Panc1 (cell line): ENCODE measurements around the gene GDF10. TPM values are rescaled to one million over a fixed set of nuclear protein-coding genes. Genes with fewer than 3 reads are reported as not detected.

Experiments
- ATAC-seq: fragments of 200-7000 bp; cut with Tn5 transposase; 2 replicates; pipeline ENCODE4 v1.9.1; 2020; ENCODE audit warnings: mild to moderate bottlenecking, moderate library complexity
- BruUV-seq: library from RNA; stranded (reverse); fragments of 400-500 nt; replicated peaks from 2 replicates; lab custom pipeline; 2021; lab: Mats Ljungman, UMichigan
- CTCF ChIA-PET: fragments of 300-600 bp; sonication (Branson Sonifier 250); formaldehyde crosslinking; loops from one replicate; lab custom pipeline; 2022; ENCODE audit warnings: antibody characterized with exemption; lab: Charles Lee
- POLR2A ChIA-PET: fragments of 300-600 bp; sonication (Branson Sonifier 250); formaldehyde crosslinking; loops from one replicate; lab custom pipeline; 2022; ENCODE audit warnings: antibody characterized with exemption; lab: Charles Lee
- DNase-seq: peaks from one replicate; pipeline ENCODE4 v3.0.0-alpha.2; 2010; ENCODE audit warnings: low read depth, low spot score
- H3K27ac ChIP-seq: 2 replicates; pipeline ENCODE4 v1.5.1; 2011; ENCODE audit warnings: mild to moderate bottlenecking, low read length, inconsistent platforms
- H3K27me3 ChIP-seq: fragments of 200-500 bp; sonication (Bioruptor generic); 2 replicates; pipeline ENCODE4 v1.6.0; 2014; ENCODE audit warnings: low read length, inconsistent platforms; ENCODE audit not compliant: control insufficient read depth, insufficient read depth
- H3K36me3 ChIP-seq: fragments of 200-500 bp; sonication (Bioruptor generic); 2 replicates; pipeline ENCODE4 v1.5.1; 2014; ENCODE audit warnings: inconsistent platforms, mild to moderate bottlenecking, low read length, moderate library complexity; ENCODE audit not compliant: control insufficient read depth, insufficient read depth
- H3K4me1 ChIP-seq: 2 replicates; pipeline ENCODE4 v1.5.1; 2011; ENCODE audit warnings: inconsistent platforms, mild to moderate bottlenecking, low read length, moderate library complexity; ENCODE audit not compliant: control insufficient read depth, insufficient read depth
- H3K4me3 ChIP-seq, 2 experiments: 2 replicates each; pipeline ENCODE4 v1.5.1; 2011 to 2012; ENCODE audit warnings: low read depth in 2 of 2, low read length in 2 of 2, mild to moderate bottlenecking in 2 of 2, inconsistent platforms in 1 of 2, moderate library complexity in 1 of 2
- H3K9me3 ChIP-seq: fragments of 200-500 bp; sonication (Bioruptor generic); 2 replicates; pipeline ENCODE4 v1.5.1; 2014; ENCODE audit warnings: low read depth, mild to moderate bottlenecking, inconsistent platforms, low read length, moderate library complexity; ENCODE audit not compliant: control insufficient read depth, insufficient read depth
- POLR2AphosphoS5 ChIP-seq: IDR thresholded peaks from 2 replicates; pipeline ENCODE4 v1.6.1; 2012; ENCODE audit warnings: mild to moderate bottlenecking, low read depth, low read length, moderate library complexity
- SIN3A ChIP-seq: IDR thresholded peaks from 2 replicates; pipeline ENCODE4 v1.6.1; 2012; ENCODE audit warnings: low read depth, mild to moderate bottlenecking, low read length, moderate library complexity, borderline replicate concordance; ENCODE audit not compliant: insufficient read depth
- TCF7L2 ChIP-seq: IDR thresholded peaks from 2 replicates; pipeline ENCODE4 v1.6.1; 2011; ENCODE audit warnings: mild to moderate bottlenecking, low read depth, low read length, inconsistent platforms
- in situ Hi-C: cut with HindIII; loops from 2 replicates; pipeline ENCODE4 v1.10.0; 2016; ENCODE audit warnings: low sequenced_read_pairs, low pct_unique_long_range_greater_than_20kb
- intact Hi-C: fragments of 100-400 bp; cut with micrococcal nuclease; formaldehyde crosslinking; loops from one replicate; pipeline ENCODE4 v1.10.0; 2022; ENCODE audit not compliant: unreplicated experiment
- total RNA-seq: library from RNA; stranded (reverse); gene quantifications from one replicate; pipeline ENCODE4 v1.2.1, GENCODE V29; 2021; ENCODE audit not compliant: unreplicated experiment
- TF ChIP-seq, protein P1 (sequence below), 2 experiments: IDR thresholded peaks; 2 replicates each; pipeline ENCODE4 v1.6.1; 2011 to 2012; ENCODE audit warnings: low read depth in 2 of 2, control low read depth in 1 of 2, low read length in 1 of 2, mild to moderate bottlenecking in 1 of 2, moderate library complexity in 1 of 2; ENCODE audit not compliant: insufficient read depth in 1 of 2
- TF ChIP-seq, protein P2 (sequence below): fragments of 450-650 bp; IDR thresholded peaks from 2 replicates; pipeline ENCODE4 v1.5.1; 2017; ENCODE audit warnings: mild to moderate bottlenecking

Gene GDF10
- total RNA-seq, 1 experiment from 2014 or later, result 1.2 TPM

DNA sequence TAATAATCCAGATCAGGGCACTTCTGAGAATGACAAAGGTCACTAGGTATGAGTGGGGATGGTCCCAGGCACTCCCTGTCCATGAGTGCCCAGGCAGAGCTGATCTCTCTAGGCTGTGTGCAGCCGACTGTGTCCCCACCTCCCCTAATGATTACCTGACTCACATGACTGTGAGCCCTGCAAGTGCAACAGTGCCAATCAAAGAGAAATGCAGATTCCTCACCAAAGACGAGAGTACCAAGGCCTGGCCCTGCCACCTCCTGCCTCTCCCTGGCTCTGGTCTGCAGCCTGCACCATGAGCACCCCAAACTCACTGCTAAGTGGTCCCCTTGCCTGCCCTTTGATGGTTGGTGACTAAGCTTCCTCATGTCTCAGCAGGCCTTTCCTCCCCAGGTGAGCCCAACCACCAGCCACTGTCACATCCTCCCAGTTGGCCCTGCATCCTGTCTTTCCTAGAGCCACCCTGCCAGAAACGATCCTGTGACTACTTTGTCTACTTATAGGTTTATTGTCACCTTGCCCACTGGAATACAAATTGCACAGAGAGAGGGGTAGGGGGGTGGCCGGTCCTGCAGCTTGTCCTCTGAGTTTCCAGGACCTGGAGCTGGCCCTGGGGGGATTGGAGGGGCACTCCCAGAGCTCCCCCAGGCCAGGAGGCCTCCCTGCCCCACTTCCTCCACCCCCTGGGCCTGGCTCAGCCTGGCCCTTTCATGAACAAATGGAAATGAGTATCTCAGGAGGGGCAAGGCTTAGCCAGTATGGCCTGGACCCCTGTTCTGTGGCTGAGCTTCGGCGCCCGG lies 22.4 kb upstream of the GDF10 start:
- DNase-seq (no peak), ATAC-seq (no peak; the same call in 1 of the 2 replicates)
- H3K4me1 ChIP-seq, result no peaks in the 10 kb centered on the region
- ChIA-PET CTCF (no interaction called here), POLR2A (no interaction called here)
- TF ChIP-seq POLR2AphosphoS5, result no peak
- no peaks in the 10 kb centered on the region for H3K36me3 ChIP-seq
- no peaks in the 10 kb centered on the region for H3K9me3 ChIP-seq
- no peak overlapping the region for H3K27ac ChIP-seq
- H3K27me3 ChIP-seq, result peaks cover 2% of the 10 kb centered on the region; the same call in 1 of the 2 replicates
- no TSS peak for BruUV-seq
- H3K4me3 ChIP-seq, result no peak overlapping the region
- intact Hi-C loops (no loop called here), in situ Hi-C loops (no loop called here)

DNA sequence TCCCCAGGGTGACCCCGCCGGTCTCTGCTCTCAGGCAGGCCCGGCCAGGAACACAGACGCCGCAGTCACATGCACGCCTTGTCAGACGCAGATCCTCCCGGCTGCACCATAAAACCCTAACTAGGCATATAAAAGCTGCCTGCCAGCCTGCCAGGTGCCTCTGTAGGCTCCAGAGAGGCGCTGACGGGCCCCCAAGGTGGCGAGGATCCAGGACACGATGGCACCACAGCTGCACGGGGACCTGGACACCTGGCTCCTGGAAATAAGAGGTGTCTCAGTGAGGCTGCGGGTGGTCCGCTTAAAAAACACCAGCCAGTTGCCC lies 21.9 kb upstream of the GDF10 start:
- Histone ChIP-seq H3K4me3 (no peak overlapping the region), H3K27me3 (peaks cover 2% of the 10 kb centered on the region; the same call in 1 of the 2 replicates), H3K4me1 (no peaks in the 10 kb centered on the region), H3K36me3 (no peaks in the 10 kb centered on the region), H3K27ac (no peak overlapping the region), H3K9me3 (no peaks in the 10 kb centered on the region)
- intact Hi-C loops, result no loop called here
- BruUV-seq, result no TSS peak
- TF ChIP-seq, protein P1, sequence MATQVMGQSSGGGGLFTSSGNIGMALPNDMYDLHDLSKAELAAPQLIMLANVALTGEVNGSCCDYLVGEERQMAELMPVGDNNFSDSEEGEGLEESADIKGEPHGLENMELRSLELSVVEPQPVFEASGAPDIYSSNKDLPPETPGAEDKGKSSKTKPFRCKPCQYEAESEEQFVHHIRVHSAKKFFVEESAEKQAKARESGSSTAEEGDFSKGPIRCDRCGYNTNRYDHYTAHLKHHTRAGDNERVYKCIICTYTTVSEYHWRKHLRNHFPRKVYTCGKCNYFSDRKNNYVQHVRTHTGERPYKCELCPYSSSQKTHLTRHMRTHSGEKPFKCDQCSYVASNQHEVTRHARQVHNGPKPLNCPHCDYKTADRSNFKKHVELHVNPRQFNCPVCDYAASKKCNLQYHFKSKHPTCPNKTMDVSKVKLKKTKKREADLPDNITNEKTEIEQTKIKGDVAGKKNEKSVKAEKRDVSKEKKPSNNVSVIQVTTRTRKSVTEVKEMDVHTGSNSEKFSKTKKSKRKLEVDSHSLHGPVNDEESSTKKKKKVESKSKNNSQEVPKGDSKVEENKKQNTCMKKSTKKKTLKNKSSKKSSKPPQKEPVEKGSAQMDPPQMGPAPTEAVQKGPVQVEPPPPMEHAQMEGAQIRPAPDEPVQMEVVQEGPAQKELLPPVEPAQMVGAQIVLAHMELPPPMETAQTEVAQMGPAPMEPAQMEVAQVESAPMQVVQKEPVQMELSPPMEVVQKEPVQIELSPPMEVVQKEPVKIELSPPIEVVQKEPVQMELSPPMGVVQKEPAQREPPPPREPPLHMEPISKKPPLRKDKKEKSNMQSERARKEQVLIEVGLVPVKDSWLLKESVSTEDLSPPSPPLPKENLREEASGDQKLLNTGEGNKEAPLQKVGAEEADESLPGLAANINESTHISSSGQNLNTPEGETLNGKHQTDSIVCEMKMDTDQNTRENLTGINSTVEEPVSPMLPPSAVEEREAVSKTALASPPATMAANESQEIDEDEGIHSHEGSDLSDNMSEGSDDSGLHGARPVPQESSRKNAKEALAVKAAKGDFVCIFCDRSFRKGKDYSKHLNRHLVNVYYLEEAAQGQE (IDR thresholded peaks at IDR 0.05; ENCODE audit: insufficient read depth in 1 of 2, low read depth in 2 of 2, low read length in 1 of 2), result no peak
- no peak for TF ChIP-seq TCF7L2
- TF ChIP-seq SIN3A, result no peak
- no peak for TF ChIP-seq POLR2AphosphoS5
- TF ChIP-seq, protein P2, sequence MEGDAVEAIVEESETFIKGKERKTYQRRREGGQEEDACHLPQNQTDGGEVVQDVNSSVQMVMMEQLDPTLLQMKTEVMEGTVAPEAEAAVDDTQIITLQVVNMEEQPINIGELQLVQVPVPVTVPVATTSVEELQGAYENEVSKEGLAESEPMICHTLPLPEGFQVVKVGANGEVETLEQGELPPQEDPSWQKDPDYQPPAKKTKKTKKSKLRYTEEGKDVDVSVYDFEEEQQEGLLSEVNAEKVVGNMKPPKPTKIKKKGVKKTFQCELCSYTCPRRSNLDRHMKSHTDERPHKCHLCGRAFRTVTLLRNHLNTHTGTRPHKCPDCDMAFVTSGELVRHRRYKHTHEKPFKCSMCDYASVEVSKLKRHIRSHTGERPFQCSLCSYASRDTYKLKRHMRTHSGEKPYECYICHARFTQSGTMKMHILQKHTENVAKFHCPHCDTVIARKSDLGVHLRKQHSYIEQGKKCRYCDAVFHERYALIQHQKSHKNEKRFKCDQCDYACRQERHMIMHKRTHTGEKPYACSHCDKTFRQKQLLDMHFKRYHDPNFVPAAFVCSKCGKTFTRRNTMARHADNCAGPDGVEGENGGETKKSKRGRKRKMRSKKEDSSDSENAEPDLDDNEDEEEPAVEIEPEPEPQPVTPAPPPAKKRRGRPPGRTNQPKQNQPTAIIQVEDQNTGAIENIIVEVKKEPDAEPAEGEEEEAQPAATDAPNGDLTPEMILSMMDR, result no peak
- no peak for ATAC-seq
- ChIA-PET POLR2A (no interaction called here), CTCF (no interaction called here)
- in situ Hi-C loops, result no loop called here
- no peak for DNase-seq

DNA sequence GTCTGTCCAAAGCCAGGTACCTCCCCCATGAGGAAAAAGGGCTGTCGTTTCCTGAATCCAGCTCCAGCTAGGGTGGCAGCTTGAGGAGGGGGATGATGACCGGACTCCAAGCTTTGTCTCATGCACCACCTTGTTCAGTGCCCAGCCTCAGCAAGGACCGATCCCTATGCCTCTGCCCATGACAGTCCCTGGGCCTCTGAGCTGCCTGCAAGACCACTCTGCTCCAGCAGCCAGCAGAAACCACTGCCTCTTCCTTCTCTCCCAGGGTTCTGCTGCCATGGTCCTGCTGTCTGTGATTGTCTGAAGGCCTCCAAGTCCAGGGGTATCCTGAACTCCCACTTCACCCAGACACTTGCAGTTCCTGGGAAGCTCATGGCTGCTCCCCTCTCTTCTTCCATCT lies 21.3 kb upstream of the GDF10 start:
- in situ Hi-C loops (no loop called here), intact Hi-C loops (no loop called here)
- no peak overlapping the region for H3K4me3 ChIP-seq
- CTCF ChIA-PET, result no interaction called here
- H3K27me3 ChIP-seq, result peaks cover 2% of the 10 kb centered on the region; the same call in 1 of the 2 replicates
- H3K4me1 ChIP-seq, result no peaks in the 10 kb centered on the region
- H3K27ac ChIP-seq, result no peak overlapping the region
- no peaks in the 10 kb centered on the region for H3K9me3 ChIP-seq
- no peaks in the 10 kb centered on the region for H3K36me3 ChIP-seq
- DNase-seq (no peak), ATAC-seq (no peak)
- POLR2A ChIA-PET, result no interaction called here
- BruUV-seq, result no TSS peak
- TF ChIP-seq SIN3A, result no peak
- no peak for TF ChIP-seq POLR2AphosphoS5
- TF ChIP-seq, protein P2, result no peak
- TF ChIP-seq TCF7L2, result no peak
- TF ChIP-seq, protein P1 (IDR thresholded peaks at IDR 0.05; ENCODE audit: insufficient read depth in 1 of 2, low read depth in 2 of 2, low read length in 1 of 2), result no peak
